Measurements from ENCODE around the gene RAP1A. TPM values are rescaled to one million over a fixed set of nuclear protein-coding genes. Genes with fewer than 3 reads are reported as not detected.

Gene RAP1A
- 50.9 TPM for polyA plus RNA-seq (2013, experiment 1 of 2; ENCODE audit: insufficient read length)
- polyA plus RNA-seq (2013, experiment 2 of 2; ENCODE audit: insufficient read length), result 56.9 TPM

DNA sequence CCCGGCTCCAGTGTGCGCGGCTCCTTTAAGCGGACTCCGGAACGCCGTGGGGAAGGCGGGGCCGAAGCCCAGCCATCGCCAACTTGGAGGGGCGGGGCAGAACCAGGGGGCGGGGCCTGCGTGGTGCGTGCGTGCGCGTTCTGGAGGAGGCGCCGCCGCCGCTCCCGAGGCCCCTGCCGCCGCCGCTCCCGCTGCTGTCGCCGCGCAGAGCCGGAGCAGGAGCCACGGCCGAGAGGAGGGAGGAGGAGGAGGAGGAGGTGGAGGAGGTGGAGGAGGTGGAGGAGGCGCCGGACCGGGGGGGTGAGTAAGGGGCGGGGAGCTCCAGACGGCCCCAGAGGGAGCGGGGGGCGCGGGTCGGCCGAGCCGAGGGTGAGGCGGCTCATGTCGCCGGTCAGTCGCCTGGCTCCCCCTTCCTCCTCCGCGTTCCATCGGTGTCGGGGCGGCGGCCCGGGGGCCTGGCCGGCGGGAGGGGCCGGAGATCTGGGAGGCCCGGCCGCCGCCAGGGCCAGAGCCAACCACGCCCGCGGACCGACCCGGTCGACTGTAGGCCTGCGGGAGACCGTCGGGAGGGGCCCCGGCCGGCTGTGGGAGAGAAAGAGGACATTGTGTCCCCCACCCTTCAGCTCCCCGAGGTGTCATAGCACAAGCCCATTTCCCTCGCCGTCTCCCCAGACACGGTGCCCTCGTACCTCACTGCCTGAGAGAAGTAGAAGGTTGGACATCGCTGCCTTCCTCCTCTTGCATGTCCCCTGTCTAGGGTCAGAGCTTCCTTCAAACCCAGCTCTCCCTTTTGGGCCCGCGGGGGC is at the start of gene RAP1A:
RAP1A (plus strand) TSS at position 155 of the 806 bp plus-strand sequence. CDS start 71,572 bp downstream, outside the sequence.
- peak; percentile 93 for DNase-seq

DNA sequence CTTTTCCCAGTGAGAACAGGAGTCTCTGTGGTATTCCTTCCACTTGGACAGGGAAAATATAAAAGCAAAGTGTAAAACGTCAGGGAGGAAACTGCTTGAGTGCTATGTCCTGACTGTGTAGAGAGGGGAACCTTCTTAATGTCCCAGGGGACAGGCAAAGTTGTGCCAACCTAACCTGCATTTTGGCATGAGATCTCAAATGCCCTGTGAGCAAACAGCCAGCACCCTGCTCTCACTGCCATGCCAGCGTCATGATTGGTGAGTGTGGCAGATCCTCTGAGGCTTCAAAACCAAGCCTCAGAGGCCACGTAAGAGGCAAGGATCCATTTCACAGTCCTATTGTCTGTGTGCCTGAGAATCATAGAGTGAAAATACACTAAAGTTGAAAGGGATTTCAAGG is 49.7 kb upstream of the RAP1A start:
- DNase-seq, result no peak

DNA sequence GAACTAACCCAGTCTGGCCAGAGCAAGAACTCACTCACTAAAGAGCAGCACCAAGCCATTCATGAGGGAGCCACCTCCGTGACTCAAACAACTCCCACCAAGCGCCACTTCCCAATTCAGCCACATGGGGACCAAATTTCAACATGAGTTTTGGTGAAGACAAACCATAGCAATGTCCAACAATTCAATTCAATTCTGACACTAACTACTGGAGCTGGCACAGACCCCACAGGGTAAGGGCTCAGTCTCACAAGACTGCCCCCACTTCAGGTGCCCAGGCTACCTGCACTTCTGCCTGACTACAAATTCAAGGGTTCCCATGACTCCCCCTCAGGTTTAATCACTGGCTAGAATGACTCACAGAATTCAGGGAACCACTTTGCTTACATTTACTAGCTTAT is 48.8 kb upstream of the RAP1A start:
- DNase-seq, result peak; percentile 9

DNA sequence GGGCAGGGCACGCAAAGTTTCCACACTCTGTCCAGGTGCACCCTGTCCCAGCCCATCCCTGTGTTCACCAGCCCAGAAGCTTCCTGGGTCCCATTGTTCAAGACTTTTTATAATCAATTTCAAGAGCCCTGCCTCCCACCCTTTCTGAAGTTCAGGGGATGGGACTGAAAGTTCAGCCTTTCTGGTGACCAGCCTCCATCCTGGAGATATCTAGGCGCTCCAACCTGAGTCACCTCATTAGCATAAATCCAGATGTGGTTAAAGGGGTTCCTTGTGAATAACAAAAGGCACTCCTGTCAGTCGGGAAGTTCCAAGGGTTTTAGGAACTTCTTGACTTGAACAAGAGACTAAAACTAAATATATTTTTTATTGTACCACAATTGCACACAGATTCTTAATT is 48.4 kb upstream of the RAP1A start:
- no peak for DNase-seq

DNA sequence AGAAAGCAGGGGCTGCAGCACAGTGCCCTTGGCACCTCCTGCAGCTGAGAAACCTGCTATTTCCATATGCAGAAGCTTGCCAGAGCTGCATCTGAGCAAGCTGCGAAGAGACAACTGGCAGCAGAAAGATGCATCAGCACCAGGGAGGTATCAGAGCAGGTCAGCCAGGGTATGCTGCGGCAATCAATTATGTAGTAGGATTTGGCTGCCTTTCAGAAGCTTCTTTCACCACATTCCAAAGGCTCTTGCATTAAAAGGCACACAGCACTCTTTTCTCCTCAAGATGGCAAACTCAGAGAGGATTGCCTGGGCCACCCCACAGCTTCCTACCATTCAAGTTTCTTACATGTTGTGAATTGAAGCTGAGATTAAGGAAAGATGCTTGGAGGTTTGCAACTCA is 47.6 kb upstream of the RAP1A start:
- peak; percentile 73 for DNase-seq

DNA sequence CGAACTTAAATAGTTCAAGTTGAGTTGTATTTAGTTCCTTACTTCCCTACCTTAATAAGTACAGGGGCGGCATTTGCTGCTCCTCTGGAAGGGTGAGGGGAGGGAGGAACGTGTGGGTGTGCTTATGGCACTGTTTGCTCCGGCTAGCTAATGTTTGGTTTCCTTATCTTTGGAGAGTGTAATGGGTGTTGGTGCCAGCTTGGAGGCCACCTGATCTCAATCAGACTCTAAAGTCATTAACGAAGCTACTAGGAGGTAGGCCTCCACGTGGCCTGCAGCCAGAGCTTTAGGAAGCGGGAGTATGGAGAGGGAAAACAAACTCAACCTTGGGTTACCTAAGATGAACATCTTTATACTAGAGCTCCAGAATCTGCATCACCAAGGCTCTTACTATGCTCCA is 43.0 kb upstream of the RAP1A start:
- no peak for DNase-seq

DNA sequence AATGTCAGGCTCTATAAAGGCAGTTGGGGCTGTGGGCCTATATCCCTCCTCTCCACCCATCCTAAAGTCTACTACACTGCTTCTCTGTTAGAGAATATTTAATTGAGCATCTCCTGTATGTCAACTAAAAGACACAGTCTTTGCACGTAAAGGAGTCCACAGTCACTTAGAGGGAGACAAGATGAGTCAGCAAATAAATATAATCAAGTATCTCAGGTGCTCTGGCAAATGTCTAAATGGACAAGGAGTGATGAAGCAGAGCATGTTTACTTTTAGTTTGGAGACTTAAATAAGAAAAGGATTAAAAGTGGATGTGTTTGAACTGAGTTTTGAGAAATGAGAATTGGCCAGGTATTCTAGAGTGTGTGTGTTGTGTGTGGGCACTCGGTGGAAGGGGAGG is 41.8 kb upstream of the RAP1A start:
- DNase-seq, result no peak

DNA sequence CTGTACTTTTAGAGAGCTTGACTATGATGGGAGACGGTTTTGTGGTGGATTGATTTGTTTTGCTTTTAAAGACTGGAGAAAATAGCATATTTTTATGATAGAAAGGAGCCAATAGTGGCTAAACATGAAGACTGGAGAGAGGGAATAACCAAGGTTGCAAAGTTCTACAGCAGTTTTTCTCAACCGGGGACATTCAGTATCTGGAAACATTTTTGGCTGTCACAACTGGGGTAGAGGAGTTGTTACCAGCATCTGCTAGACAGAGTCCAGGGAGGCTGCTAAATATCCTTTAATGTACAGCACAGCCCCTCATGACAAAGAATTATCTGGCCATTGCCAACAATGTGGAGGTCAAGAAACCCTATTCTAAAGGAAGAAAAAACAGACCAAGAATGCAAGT is 38.4 kb upstream of the RAP1A start:
- no peak for DNase-seq

DNA sequence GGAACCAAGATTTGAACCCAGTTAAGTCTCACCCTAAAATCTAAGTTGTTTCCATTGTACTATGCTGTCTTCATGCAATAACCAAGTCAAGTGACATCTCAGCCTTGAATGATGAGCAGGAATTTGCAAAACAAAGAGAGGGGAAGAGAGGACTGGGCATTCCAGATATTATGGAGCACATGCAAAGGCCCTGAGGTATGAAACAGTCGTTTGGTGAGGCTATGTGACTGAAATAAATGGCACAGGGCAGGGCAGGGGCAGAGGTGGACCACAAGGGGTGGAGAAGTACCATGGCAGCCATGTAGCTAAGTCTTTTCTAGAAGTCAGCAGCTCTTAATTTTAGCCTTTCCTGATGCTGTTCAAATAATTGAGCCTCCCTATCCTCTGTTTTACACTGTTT is 37.6 kb upstream of the RAP1A start:
- DNase-seq, result no peak

DNA sequence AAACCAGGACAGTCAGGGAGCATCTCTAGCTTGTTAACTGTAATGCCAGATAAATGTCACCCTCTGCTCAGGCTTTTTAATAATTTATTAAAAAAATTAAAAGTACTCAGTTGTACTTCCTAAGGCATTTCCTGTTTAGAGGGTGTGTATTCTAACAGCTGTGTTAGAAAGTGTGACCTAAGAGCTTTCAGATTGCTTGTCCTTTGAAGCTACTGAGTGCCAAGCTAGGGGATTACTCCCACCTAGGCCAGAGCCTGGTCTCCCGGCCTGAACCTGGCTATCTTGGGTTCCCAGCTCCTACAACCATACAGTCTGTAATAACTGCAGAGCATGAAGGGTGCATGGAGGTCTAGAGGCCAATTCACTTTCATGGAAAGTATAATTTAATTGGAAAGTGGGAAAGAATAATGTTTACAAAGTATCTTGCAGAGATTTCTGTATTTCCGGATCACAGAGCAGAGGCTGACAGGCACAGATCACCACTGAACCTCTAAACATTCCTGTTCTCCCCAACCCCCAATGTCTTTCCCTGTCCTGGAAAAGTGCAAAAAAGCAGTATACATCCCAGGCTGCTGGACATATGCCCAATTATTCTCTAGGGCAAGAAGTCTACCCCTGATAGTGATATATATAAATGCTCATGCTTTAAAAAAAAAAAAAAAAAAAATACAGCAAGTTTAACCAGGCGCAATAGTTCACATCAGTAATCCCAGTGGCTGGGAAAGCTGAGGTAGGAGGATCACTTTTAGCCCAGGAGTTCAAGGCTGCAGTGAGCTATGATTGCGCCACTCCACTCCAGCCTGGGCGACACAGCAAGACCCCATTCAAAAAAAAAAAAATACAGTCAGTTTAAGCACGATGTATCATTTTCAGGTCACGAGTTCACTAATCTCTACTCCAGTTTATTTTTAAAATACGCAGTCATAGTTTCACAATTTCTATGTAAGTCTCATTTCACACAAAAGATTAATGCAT is 36.7 kb upstream of the RAP1A start:
- no peak for DNase-seq

DNA sequence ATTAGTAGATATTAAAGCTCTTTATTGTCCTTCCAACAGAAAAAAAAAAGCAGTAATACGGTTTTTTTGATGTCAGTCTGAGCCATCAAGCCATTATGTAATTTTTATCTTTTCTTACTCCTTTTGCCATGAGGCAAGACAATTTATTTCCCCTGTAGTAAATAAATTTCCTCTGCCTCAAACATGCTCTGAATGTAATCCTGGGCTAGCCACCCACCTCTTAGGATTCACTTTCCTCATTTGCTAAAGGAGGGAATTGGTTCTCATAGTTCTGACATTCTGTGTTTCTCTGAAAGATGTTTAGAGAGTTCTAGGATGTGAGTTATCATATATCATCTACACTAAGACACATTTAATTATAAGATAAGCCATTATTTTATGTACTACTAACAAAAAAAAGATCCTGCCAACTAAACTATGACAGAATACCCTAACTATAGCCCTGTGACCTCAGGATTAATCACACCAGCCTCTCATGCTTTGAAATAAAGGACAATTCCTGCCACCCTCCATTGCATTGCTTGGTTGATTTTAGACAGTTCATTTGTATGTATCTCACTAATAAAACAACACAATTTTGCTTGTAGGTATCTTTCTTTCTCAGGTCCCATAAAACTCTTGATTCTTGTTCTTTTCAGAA is 34.0 kb upstream of the RAP1A start:
- DNase-seq, result no peak

DNA sequence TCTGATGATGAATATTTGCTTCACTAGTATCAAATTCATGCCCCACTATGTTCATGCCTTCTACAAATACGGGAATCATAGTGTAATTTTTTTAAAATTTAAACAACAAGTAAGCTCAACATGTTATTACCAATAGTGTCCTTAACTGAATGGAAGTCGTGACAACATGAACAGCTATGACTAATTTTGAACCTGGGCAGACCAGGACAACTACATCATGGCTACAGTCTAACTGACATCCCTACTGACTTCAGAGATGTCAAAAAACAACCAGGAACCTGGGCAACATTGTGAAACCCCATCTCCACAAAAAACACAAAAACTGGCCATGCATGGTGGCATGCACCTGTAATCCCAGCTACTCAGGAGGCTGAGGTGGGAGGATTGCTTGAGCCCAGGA is 33.5 kb upstream of the RAP1A start:
- no peak for DNase-seq

DNA sequence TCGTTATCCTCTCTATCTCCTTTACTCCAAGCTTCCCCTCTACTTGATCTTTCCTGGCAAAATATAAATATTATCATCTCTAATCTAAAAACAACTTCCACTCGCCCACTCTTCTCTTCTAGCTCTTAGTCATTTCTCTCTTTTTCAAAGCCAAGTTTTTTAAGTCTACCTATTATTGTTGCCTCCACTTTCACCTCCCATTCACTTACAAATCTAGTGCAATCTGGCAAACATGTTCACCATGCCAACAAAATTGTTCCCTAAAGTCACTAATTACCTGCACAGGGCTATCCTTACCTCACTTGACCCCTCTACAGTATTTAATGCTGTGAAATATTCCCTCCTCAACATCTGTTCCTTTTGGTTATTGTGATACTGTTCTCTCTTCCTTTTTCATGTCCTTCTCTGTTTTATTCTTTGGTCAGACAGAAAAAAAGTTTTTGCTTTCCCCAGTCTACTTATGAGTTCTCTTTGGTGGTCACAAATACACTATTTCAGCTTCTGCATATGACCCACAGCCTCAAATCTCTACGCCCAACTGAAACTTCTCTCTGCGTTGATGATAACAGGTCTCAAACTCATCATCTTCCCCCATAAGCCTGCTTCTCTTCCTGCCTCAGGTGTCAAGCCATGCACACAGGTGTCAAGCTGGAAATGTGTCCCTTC is 31.9 kb upstream of the RAP1A start:
- DNase-seq, result no peak

DNA sequence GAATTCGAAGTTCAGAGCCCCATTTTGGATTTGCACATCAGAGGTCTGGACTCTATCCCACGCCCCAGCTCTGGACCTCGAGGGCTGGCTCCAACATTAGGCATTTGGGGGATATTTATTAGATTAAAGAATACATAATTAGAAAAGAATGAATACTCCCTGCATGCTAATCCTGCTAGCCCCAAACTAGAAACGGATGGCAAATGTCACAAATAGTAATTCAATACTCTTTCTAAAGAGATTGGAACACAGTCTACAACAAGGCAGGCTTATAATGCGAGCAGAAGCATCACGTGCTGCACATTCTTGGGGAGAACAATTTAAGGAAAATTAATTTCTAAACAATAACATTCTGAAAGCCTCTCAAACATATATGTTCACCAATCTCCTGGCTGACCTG is 27.7 kb upstream of the RAP1A start:
- DNase-seq, result no peak

DNA sequence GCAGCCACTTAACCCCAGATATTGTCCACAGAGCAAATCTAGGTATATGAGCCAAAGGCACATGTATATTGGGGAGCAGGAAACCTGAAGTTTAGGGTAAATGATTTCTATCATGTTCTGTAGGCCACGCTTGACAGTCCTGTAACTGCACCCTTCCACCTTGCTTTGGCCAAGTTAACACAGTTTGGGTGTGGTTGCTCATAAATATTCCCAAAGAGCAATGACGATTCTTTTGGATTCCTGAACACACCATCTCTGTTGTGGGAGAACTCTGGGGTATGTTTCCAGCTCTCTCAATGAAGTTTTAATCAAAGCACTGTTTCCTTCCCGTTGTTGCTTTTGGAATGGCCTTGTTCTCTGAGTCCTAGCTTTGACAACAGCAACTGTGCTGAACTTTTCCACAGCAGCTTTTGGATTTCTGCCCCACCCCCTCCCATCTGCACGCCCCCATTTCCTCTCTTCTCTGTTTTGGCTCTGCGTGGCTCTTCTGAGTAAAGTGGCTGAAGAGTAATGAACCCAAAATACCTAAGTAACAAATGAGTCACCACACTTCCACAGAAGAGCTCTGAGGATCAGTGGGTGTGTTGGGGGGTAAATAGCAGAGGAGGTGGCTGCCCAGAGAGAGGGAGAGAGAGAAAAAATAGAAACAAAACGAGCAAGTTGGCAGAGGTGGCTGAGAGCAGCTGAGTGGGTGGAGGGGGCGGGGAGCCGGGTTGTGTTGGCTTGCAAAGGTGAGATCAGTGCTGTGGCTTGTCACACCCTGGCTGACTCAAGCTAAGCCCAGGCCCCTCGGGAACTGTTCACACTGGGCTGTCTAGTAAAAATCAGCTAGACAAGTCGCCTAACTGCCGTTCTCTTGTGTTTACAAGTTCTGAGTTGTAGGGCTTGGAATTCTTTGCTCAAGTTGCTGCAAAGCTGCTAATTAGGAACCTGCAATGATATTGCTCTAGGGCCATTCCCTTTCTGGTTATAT is 26.9 kb upstream of the RAP1A start:
- peak; percentile 74 for DNase-seq

DNA sequence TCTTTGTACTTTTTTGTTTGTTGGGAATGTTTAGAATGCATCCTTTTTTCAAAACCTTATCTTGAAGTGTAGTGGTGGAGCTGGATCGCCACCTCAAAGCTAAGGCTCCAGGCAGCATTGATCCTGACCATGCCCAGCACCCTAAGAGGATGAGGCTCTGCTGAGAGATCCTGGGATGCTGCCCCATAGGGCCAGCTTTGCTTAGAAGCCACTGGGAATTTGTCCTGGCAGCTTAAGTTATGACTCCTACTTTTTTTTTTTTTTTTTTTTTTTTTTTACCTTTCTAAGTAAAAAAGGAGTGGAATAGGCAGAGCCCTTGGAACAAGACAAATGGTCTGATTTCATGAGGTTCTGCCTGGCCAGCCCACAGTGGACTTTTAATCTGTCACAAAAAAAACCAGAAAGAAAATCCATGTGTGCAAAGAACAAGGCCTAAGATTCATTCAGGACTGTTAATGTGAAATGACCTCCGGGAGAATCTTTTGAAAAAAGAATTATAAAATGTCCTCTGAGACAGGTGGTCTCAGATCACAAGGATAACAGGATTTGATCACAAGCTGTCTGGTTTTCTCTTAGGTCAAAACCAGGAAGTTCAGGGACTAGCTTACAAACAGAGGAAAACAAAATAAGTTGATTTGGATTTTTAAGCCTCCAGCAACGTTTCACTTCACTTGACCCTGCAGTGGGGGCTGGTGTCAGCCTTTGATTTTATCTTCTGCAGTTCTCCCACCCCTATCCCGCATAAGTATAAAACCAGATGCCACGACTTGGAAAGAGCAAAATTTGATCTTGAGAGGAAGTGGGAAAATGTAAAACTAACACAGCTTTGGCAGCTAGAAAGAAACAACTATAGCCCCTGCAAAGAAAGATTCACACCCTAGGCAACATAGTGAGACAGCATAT is 25.9 kb upstream of the RAP1A start:
- no peak for DNase-seq

DNA sequence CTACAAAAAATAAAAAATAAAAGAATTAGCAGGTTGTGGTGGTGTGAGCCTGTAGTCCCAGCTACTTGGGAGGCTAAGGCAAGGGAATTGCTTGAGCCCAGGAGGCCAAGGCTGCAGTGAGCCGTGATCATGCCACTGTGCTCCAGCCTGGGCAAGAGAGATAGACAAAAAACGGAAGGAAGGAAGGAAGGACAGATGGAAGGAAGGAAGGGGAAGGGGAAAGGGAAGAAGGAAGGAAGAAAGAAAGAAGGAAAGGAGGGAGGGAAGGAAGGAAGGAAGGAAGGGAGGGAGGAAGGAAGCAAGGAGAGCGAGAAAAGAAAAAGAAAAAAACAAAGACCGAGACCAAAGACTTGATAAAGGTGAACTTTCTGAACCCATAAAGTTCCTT is 25.3 kb upstream of the RAP1A start:
- DNase-seq, result no peak

DNA sequence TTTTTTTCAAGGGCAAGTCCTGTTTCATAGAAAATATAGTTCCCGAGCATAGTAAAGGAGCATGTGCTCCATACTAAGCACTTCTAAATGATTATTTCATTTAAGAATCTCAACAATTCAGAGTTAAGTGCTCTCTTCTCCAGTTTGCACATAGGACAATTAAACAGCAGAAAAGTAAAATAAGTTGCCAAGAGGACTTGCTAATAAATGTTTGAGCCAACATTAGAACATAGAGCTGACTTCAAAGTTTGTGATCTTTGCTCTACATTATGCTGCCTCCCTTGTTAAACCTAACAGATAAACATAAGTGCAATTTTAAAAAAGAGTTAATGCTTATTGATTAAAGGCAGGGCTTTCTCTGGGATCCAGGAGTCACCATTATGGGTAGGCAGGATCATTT is 23.8 kb upstream of the RAP1A start:
- DNase-seq, result no peak

DNA sequence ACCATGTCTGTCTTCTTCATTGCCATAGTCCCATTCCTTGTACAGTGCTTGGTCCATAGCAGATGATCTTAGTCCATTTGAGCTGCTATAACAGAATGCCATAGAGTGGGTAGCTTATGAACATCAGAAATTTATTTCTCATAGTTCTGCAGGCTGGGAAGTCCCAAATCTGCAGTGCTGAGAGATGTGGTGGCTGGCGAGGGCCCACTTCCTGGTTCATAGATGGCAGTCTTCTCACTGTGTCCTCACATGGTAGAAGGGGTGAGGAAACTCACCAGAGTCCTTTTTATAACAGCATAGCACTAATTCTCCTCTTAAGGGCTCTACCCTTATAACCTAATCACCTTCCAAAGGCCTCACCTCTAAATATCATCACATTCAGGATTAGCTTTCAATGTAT is 23.1 kb upstream of the RAP1A start:
- DNase-seq, result no peak

DNA sequence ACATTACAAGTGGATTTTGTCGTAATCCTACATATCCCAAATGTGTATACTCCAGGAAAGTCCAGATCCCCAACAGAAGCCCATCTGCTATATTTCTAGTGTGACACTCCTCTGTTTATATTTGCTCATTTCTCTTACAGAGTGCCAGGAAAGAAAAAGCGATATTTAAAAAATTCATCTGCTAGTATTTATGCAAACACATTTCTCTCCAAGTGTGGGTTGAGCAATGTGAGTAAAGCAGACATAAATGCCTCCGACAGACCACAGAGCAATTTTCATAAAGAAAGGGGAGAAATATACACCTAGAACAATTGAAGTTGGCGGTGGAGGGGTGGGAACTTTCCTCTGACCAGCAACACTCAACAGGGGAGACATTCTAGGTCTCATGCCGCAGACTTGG is 22.2 kb upstream of the RAP1A start:
- DNase-seq, result peak; percentile 11
